Measurements from ENCODE around the gene CYSTM1. TPM values are rescaled to one million over a fixed set of nuclear protein-coding genes. Genes with fewer than 3 reads are reported as not detected.

CYSTM1 gene
- total RNA-seq, 3 donors from 2014 or later (not counting 1 experiment from before 2014, with no cell fraction given) = 3.9 to 4.9 (median 4.2) TPM

- H3K27me3 Mint-ChIP-seq (ENCODE audit: low read depth in 2 of 2) = peaks cover 0 to 6% of the 10 kb centered on the region in 2 donors
- Histone ChIP-seq H3K9me3 (ENCODE audit: control insufficient read depth, insufficient read depth, low read length) (no peaks in the 10 kb centered on the region), H3K4me3 (ENCODE audit: low read length) (no peak overlapping the region), H3K27ac (ENCODE audit: low read length) (no peak overlapping the region), H3K36me3 (ENCODE audit: control insufficient read depth, insufficient read depth, low read length) (no peaks in the 10 kb centered on the region), H3K27me3 (ENCODE audit: control insufficient read depth, insufficient read depth, low read length) (no peaks in the 10 kb centered on the region), H3K4me1 (ENCODE audit: control insufficient read depth, insufficient read depth, low read length) (no peaks in the 10 kb centered on the region)
- no peak overlapping the region for H3K27ac Mint-ChIP-seq
- intact Hi-C loops (cut with micrococcal nuclease) = no loop called here
- H3K4me3 Mint-ChIP-seq = no peak overlapping the region
- no peak for DNase-seq
- ATAC-seq = no peak
- no peaks in the 10 kb centered on the region for H3K4me1 Mint-ChIP-seq
- no peaks in the 10 kb centered on the region for H3K36me3 Mint-ChIP-seq
- 85% methylated on average over 2 of the region's 5 CpGs for WGBS (ENCODE audit: insufficient coverage)
- no peak for TF ChIP-seq CTCF (IDR thresholded peaks at IDR 0.05)
- no peaks in the 10 kb centered on the region for H3K9me3 Mint-ChIP-seq
Observed at GRCh38 chr5:140186267-140186671, 11.3 kb downstream of the CYSTM1 start.

GRCh38 chr5:140189253-140189652 is 14.3 kb downstream of the CYSTM1 start:
- no peak overlapping the region for H3K4me3 Mint-ChIP-seq
- ATAC-seq = no peak
- peaks cover 0 to 3% of the 10 kb centered on the region in 2 donors for H3K27me3 Mint-ChIP-seq (ENCODE audit: low read depth in 2 of 2)
- H3K27ac Mint-ChIP-seq = no peak overlapping the region
- Histone ChIP-seq H3K4me1 (ENCODE audit: control insufficient read depth, insufficient read depth, low read length) (no peaks in the 10 kb centered on the region), H3K36me3 (ENCODE audit: control insufficient read depth, insufficient read depth, low read length) (no peaks in the 10 kb centered on the region), H3K9me3 (ENCODE audit: control insufficient read depth, insufficient read depth, low read length) (no peaks in the 10 kb centered on the region), H3K4me3 (ENCODE audit: low read length) (no peak overlapping the region), H3K27ac (ENCODE audit: low read length) (no peak overlapping the region), H3K27me3 (ENCODE audit: control insufficient read depth, insufficient read depth, low read length) (no peaks in the 10 kb centered on the region)
- intact Hi-C loops (cut with micrococcal nuclease) = no loop called here
- H3K36me3 Mint-ChIP-seq = no peaks in the 10 kb centered on the region
- no peak for DNase-seq
- WGBS (ENCODE audit: insufficient coverage) = no CpG with 5 or more reads among the region's 2 CpGs
- TF ChIP-seq CTCF (IDR thresholded peaks at IDR 0.05) = no peak
- no peaks in the 10 kb centered on the region for H3K9me3 Mint-ChIP-seq
- peaks cover 0 to under 1% of the 10 kb centered on the region in 2 donors for H3K4me1 Mint-ChIP-seq

- TF ChIP-seq CTCF (IDR thresholded peaks at IDR 0.05) = no peak
- no peak overlapping the region for H3K4me3 ChIP-seq (ENCODE audit: low read length)
- intact Hi-C loops (cut with micrococcal nuclease) = no loop called here
- peaks cover 3% of the 10 kb centered on the region for H3K4me1 ChIP-seq (ENCODE audit: control insufficient read depth, insufficient read depth, low read length)
- H3K9me3 ChIP-seq (ENCODE audit: control insufficient read depth, insufficient read depth, low read length) = no peaks in the 10 kb centered on the region
- Mint-ChIP-seq H3K4me1 (peaks cover 7 to 10% of the 10 kb centered on the region in 2 donors), H3K36me3 (no peaks in the 10 kb centered on the region), H3K27ac (no peak overlapping the region), H3K27me3 (ENCODE audit: low read depth in 2 of 2) (peaks cover 0 to 3% of the 10 kb centered on the region in 2 donors), H3K9me3 (no peaks in the 10 kb centered on the region), H3K4me3 (no peak overlapping the region)
- no peak for ATAC-seq
- H3K27ac ChIP-seq (ENCODE audit: low read length) = no peak overlapping the region
- no peak for DNase-seq
- 88% methylated on average over 2 of the region's 3 CpGs for WGBS (ENCODE audit: insufficient coverage)
- no peaks in the 10 kb centered on the region for H3K27me3 ChIP-seq (ENCODE audit: control insufficient read depth, insufficient read depth, low read length)
- H3K36me3 ChIP-seq (ENCODE audit: control insufficient read depth, insufficient read depth, low read length) = no peaks in the 10 kb centered on the region
Observed at GRCh38 chr5:140189977-140190871, 15.2 kb downstream of the CYSTM1 start.
